ENCODE measurements around the gene C3. TPM values are rescaled to one million over a fixed set of nuclear protein-coding genes. Genes with fewer than 3 reads are reported as not detected.

The C3 gene
- total and polyA plus RNA-seq, 2 of the 13 experiments (the other 11 are each of a cell fraction or from before 2014, with no cell fraction given), result 1,455 to 6,272 TPM

GRCh38 chr19:6718741-6719539 is 1.5 kb downstream of the C3 start (continued):
- TF ChIP-seq, protein P1, sequence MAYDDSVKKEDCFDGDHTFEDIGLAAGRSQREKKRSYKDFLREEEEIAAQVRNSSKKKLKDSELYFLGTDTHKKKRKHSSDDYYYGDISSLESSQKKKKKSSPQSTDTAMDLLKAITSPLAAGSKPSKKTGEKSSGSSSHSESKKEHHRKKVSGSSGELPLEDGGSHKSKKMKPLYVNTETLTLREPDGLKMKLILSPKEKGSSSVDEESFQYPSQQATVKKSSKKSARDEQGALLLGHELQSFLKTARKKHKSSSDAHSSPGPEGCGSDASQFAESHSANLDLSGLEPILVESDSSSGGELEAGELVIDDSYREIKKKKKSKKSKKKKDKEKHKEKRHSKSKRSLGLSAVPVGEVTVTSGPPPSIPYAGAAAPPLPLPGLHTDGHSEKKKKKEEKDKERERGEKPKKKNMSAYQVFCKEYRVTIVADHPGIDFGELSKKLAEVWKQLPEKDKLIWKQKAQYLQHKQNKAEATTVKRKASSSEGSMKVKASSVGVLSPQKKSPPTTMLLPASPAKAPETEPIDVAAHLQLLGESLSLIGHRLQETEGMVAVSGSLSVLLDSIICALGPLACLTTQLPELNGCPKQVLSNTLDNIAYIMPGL (CRISPR knock-in tag; IDR thresholded peaks at IDR 0.05; ENCODE audit: borderline replicate concordance in 1 of 2, low read depth in 1 of 2), result peak; percentile 31 to 38; a peak in 2 of 4 replicates
- TF ChIP-seq DNMT1 (CRISPR knock-in tag; IDR thresholded peaks at IDR 0.05) (0 out of 2 replicates have a peak, but pooled peaks have one; percentile 68), AHDC1 (CRISPR knock-in tag; IDR thresholded peaks at IDR 0.05; ENCODE audit: borderline replicate concordance) (no peak), PHF20 (CRISPR knock-in tag; IDR thresholded peaks at IDR 0.05) (no peak), ZNF446 (CRISPR knock-in tag; IDR thresholded peaks at IDR 0.05) (no peak), RARG (CRISPR knock-in tag; IDR thresholded peaks at IDR 0.05; ENCODE audit: low read depth) (no peak), HIC2 (CRISPR knock-in tag; IDR thresholded peaks at IDR 0.05; ENCODE audit: low read depth) (peak; percentile 49; the same call in 1 of the 2 replicates), SPEN (CRISPR knock-in tag; IDR thresholded peaks at IDR 0.05; ENCODE audit: low read depth) (peak; percentile 69; the same call in 1 of the 2 replicates), AHR (CRISPR knock-in tag; IDR thresholded peaks at IDR 0.05) (peak; percentile 89; the same call in 1 of the 2 replicates), SRSF4 (IDR thresholded peaks at IDR 0.05; ENCODE audit: low read depth, low read length, poor library complexity, severe bottlenecking) (no peak), MED1 (CRISPR knock-in tag; IDR thresholded peaks at IDR 0.05) (peak; percentile 37; the same call in 1 of the 2 replicates), NFIB (CRISPR knock-in tag; IDR thresholded peaks at IDR 0.05; ENCODE audit: borderline replicate concordance) (no peak)
- TF ChIP-seq, protein P2, sequence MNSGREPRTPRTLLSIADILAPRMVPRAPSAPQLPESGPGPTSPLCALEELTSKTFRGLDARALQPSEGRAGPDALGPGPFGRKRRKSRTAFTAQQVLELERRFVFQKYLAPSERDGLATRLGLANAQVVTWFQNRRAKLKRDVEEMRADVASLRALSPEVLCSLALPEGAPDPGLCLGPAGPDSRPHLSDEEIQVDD (CRISPR knock-in tag; IDR thresholded peaks at IDR 0.05; ENCODE audit: borderline replicate concordance), result no peak
- TF ChIP-seq, protein P3, sequence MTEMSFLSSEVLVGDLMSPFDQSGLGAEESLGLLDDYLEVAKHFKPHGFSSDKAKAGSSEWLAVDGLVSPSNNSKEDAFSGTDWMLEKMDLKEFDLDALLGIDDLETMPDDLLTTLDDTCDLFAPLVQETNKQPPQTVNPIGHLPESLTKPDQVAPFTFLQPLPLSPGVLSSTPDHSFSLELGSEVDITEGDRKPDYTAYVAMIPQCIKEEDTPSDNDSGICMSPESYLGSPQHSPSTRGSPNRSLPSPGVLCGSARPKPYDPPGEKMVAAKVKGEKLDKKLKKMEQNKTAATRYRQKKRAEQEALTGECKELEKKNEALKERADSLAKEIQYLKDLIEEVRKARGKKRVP (CRISPR knock-in tag; IDR thresholded peaks at IDR 0.05), result no peak
